GM18861 (cell line): ENCODE measurements around the gene SLC7A1.

Experiments
- ATAC-seq: cut with Tn5 transposase; IDR thresholded peaks from one replicate; pipeline ENCODE4 v1.9.1; 2021; ENCODE audit not compliant: unreplicated experiment

SLC7A1 gene

DNA sequence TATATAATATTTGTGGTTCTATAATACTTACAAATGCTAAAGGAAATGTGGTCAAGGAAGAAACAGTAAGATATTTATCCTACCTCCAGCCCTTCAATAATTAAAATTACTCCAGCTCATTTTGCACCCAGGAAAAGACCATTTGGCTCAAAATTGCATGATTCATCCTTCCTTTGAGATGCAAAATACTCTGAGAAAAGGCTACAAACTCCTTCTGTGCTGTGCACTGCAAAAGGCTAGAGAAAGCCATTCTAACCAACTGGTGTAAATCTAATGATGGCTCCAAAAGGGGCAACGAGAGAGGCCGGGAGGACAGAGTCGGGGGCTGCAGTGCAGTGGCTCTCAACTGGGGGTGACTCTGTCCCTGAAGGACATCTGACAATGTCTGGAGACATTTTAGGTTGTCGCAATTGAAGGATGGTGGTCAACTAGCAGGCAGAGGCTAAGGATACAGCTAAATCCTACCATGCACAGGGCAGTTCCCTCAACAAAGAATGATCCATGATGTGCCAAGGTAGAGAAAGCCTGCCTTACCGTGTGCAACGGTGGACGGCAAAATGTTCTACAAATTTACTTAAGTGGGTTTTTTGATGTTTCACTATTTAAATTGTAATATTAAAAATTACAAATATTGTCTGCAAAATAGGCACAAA lies 32.6 kb downstream of the SLC7A1 start:
- no peak for ATAC-seq

DNA sequence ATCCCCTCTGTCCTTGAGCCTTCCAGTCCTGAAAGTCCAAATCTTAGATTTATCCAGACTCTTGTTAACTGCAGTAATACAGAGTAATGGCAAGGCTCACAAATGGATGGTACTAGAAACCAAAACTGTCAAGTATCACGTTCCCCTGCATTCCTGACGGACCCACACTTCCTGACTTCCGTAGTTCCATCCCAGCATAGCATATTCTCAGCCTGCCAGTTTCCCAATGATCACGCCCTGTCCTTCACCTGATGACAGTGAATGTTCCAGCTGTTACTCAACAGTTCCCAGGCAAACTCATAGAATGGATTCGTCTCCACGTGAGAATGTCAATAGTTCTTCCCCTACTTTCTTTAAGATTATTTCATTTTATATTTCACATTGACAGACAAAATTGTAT lies 33.6 kb downstream of the SLC7A1 start:
- ATAC-seq: no peak

DNA sequence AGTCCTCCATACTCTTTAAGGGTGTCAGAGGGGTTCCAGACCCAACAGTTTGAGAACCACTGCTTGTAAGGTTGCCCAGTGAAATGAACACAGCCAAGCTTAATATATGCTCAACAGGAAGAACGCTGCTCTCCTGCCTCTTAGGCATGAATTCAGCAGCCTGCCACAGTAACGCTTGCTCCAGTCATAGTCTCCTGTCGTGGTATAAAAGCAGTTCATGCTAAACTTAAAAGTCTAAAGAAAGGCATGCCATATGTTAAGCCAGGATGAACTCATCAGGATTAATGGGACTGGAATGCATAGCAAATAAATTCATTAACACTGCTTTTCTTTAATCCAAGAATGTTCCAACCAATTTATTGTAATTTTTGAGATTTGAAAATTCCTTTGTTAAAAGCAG lies 38.7 kb downstream of the SLC7A1 start:
- ATAC-seq: no peak

DNA sequence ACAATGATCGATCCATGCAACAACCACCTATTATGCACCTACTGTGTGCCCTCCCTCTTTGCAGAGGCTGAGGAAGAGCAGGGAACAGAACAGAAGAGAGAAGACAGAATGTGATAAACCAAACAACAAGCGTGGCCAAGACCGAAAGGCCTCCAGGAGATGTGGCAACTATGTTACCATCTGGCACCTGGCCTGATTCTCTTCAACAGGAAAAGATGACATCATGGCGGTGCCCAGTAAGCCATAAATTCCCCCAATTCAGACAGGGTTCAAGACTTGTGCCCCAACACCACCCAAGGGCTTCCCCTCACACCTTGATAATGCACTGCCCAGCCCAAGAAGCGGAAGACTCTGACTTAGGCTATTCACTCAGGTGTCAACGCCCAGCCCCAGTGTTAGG lies 44.3 kb downstream of the SLC7A1 start:
- no peak for ATAC-seq

DNA sequence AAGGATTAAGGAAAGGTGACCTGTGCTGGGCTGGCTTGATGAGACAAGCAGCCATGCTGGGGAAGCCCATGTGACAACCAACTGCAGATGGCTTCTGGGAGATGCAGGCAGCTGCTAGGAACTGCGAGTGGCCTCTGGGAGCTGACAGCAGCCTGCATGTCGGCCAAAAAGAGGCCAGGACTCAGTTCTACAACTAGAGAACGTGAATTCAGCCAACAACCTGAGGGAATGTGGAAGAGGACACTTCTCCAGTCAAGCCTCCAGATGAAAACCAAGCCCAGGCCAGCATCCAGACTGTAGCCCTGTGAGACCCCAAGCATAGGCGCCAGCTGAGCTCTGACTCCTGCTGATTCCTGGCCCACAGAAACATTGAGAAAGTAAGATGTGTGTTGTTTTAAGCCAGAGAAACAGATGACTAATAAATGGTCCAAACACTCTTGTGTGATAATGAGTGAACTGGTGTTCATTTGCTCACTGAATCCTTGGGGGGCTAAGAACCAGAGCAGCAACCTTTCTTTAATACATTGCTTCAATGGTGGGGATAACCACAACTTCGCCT lies 45.0 kb downstream of the SLC7A1 start:
- no peak for ATAC-seq

DNA sequence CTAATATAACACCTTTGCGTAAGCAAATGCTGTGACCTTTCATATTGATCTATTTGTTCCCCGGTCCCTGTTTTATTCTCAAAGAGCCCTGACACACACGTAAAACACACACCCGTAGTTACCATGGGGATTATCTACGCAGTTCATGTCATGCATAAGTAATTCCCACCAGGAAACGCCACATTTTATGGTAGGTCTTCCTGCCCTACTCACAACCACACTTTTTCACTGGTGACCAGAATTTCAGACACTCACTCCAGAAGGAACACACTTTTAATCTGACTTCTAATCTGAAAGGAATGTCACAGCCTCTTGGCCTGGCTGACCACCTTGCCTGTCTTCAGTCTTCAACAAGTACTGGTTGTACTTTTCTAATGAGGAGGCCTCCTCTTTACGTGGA lies 46.8 kb downstream of the SLC7A1 start:
- no peak for ATAC-seq

DNA sequence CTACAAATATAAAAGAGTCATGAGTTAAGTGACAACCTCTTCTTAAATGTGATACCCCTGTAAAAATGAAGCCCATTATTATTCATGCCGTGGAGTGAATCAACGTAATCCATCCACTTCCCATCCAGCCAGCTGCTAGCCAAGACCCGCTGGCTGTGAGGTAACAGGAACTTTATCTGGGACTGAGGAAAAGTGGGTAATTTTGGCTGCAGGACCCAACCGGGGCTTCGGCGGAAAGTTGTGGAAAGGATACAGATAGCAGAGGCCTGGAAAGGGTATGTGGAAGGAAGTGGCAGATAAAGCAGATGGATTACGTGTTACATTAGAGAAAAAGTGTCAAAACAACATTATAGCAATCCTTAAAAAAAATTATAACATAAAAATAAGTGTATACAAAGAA lies 48.3 kb downstream of the SLC7A1 start:
- ATAC-seq: no peak

DNA sequence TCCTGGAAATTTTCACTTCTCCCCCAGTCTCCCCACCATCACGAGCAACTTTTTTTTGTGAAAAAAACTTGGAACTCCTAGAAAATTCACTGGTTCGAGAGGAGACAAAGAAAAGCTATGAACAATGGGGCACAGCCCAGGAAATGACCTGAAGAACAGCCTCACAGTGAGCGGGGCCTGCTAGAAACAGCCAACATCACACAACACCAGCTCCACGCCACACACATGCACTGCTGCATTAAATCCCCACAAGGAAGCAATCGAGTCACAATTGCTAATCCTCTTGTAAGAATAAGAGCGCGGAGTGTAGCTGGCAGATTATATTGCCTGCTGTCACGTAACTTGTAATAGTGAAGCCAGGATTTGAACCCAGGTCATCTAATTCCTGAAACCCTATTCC lies 48.8 kb downstream of the SLC7A1 start:
- ATAC-seq: no peak

DNA sequence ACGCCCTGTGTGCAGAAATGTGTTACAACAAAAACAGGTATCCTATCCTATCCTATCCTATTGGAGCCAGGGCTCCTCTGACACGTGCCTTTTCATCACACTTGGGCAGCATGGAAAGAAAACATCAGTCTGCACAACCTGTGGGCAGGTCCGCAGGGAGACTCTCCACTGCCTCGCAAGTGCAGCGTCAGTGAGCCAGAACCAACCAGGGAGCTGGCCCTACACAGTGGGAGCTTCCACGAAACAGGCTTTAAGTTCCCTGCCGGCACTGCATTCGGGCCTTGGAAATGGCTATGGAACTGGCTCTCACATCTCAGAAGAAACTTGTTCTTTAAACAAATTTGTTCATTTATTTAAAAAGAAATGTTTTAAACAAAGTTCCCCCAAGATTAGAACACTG lies 49.5 kb downstream of the SLC7A1 start:
- no peak for ATAC-seq

DNA sequence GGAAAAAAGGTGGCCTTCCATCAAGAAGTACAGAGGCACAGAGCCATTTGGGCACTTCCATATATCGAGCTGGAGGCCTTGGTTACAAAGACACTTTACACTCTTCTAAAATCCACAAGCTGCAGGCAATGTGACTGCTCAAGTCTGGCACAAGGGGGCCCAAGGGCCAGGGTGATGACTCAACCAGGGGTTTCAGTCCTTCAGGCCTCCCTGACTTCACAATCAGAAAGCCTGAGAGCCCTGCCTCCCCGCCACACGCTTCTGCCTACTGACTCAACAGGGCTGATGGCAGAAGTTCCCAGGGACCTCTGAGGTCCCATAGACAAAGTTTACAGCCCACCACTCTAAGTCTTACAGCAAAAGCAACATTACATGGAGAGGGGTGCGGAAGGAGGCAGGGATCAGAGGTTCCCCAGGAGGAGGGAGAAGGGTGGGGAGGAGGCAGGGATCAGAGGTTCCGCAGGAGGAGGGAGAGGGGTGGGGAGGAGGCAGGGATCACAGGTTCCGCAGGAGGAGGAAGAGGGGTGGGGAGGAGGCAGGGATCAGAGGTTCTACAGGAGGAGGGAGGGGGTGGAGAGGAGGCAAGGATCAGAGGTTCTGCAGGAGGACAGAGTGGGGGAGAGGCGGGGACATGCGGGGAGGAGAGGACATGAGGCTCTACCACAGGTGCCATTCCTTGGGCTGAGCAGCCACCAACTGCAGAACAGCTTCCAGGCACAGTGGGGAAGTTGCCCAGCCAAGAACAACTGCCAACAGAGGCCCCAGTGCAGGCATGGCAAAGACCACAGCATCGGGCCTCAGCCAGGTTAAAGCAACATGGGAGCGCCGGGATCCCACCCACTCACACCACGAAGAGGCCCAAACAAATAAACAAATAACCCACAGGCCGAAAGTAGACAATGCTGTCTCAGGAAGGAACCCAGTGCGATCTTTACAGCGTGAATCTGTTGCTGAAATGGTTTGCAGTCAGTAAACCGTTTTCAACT lies 52.0 kb downstream of the SLC7A1 start:
- ATAC-seq: peak; percentile 97

DNA sequence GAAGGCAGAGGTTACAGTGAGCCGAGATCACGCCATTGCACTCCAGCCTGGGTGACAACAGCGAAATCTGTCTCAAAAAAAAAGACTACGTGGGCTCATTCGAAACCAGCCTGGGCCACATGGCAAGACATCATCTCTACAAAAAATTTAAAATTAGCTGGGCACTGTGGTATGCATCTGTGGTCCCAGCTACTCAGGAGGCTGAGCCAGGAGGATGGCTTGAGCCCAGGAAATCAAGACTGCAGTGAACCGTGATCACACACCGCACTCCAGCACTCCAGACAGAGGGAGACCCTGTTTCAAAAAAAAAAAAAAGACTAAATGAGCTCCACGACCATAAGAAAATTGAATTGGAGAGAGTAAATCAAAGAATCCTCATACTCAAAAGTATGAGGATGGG lies 53.1 kb downstream of the SLC7A1 start:
- ATAC-seq: no peak

DNA sequence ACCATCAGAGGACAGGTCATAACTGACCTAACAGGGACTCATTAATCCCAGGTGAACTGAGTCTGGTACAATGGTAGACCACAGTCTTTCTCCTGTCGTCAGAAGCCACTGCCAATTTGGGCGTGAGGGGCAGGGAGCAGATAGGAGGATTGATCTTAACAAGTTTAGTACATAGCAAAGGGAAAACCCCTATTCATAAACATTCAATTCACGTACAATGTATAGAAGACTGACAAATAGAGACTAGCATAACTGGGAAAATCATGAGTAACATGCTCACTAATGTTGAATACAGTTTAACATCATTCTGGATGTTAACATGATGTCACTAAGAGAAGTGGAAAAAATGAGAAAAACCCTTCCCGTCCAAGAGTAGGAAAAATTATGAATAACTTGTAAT lies 54.1 kb downstream of the SLC7A1 start:
- ATAC-seq: no peak

DNA sequence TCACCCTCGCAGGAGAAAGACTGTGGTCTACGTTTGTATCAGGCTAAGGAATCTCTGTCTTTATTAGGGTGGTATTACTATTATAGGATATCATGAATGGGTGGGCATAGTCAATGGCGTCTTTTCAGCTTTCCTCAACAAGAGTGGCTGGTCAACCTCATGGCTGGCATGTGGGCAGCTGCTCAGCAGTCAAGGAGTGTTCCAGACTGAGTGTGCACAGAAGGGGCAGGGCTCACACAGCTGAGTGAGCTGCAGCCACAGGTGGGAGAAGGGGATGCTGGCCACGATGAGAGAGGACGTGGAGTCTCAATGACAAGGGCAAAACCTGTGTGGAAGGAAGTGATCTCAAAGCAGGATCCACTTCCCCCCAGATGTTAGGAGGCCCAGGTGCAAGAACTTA lies 54.7 kb downstream of the SLC7A1 start:
- no peak for ATAC-seq

DNA sequence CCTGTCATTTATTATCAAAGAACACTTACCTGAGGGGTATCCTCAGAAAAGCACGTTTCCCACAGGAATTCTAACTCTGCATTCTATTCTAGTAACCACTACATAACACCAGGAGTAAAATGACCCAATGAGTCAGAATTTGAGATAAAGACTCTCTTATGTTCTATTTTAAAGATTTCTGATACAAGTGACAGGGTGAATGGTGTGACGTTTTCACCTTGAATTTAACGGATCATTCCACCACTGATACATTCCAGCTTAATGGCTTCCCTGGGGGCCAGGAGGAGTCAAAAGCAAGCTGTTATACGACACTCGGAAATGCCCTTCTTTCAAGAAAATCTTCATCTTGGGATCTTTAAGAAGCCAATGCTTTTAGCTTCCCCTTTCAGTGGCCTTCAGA lies 55.2 kb downstream of the SLC7A1 start:
- no peak for ATAC-seq

DNA sequence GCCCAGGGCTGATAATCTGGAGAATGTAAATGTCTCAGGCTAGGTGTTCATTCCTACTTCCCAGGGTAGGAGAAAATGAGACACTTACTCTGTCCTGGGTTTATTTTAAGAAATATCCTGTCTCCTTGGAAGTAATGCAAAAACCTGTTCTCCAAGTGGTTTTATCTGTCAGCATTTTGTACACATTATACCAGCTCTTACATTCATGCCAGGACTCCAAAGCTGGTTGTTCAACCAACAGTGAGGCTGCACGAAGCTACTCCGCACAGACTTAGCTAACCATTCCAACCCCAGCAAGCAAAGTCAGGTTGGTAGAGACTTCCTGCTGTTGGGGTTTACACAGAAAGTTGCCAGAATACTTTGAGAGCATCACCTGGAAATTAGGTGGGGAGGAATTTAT lies 55.6 kb downstream of the SLC7A1 start:
- ATAC-seq: no peak

DNA sequence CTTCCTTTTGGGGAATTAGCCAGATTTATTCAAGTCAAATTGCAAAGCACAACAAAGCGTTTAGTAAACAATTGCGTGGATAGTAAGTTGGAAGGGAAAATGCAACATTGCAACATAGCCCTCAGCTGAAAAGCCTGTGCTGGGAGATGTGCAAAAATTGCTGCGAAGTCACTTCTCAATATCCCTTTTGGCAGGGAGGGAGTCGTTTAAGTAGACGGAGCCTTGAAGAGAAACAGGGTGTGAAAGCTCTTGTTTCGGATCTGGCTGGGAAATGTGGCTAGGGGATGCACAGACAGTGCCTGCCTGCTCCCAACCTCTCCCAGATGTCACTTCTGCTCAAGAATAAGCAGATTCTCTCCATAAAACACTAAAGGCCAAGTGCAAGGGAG lies 56.8 kb downstream of the SLC7A1 start:
- ATAC-seq: no peak

DNA sequence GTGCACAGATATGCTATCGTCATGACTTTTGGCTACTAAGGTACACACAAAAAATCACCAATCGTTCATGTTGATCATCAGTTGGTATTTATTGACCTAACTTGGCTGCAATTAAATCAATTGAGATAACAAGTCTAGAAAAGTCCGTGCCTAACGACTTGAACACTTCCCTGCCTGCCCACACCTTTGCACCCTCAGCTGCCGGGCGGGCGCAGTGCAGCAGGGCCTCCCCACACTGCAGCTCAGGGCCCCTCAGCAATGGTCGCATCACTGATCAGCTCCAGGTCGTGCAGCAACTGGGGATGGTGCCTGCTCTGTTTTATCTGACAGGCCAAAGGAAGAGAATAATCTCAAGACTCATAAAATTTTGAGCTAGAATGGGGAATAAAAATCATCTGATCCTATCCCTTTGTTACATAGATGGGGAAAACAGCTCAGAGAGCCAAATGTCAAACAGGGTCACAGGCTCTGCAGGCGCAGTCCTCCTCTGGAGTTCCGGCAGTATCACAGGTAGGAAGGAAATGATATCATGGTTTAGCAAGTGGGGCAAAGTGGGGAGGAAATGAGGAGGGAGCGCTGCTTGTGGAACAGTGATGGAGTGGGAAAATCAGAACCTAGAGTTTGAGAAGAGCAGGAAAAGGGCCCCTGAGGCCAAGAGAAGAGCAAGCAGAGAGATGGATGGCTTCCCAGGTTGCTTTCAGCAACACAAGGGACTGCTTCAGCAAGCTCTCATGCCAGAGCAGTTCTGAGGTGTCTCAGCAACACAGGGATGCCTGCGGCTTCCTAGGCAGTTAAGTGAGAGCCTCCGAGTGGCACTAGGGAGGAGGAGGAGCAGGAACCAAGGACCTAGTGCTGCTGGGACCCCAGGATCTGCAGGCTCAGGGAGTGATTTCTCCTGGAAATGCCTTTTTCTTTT lies 57.5 kb downstream of the SLC7A1 start:
- no peak for ATAC-seq

DNA sequence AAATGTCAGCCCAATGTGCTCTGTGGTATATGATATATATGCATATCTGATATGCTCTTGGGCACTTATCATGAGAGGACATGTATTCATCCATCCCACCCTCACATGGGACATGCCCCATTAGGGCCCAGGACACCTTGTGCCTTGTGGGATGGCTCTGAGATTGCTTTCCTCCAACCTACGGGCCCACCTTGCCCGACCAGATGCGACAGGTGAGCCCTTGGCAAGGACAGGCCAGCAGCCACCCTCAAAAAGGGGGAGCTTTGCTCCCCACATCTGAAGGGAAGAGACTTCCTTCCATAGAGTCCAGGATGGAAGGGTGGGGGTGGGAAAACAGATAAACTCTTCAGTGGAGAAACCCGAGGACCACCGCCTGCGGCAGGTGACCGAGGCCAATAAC lies 58.6 kb downstream of the SLC7A1 start:
- ATAC-seq: no peak

DNA sequence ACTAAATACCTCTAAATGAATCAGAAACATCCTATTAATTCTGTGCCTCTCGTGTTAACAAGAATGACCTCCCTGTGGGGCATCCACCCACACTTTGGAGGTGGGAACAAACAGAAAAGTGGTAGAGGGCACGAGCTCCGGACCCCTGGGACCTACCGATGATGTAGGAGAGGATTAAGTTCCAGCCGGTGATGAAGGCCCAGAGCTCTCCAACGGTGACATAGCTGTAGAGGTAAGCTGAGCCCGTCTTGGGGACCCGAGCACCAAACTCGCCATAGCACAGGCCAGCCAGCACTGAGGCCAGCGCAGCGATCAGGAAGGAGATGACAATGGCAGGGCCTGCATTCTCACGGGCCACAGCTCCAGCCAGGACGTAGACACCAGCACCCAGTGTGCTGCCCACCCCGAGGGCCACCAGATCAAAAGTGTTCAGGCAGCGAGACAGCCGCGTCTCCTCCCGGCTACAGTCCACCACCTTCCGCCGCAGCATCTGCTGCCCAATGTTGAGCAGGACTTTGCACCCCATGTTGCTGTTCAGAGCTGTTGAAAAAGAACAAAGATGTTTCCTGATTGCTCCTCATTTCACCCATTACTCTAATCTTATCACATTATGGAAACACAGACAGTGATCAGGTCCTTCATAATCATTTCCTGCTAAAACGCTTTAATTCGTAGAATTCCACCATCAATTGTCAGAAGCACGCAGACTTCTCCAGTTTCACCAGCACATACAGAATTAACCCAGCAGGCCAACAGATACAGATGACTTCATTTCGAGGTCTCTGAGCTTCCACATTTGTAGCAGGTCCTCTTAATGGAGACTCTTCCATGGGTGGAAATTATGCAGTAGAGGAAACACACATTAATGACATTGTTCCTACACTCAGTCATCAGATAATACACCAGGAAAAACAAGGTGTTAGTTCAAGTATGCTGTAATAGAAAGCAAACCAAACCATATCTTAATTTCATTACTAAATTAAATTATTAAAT lies 59.5 kb downstream of the SLC7A1 start:
- no peak for ATAC-seq

DNA sequence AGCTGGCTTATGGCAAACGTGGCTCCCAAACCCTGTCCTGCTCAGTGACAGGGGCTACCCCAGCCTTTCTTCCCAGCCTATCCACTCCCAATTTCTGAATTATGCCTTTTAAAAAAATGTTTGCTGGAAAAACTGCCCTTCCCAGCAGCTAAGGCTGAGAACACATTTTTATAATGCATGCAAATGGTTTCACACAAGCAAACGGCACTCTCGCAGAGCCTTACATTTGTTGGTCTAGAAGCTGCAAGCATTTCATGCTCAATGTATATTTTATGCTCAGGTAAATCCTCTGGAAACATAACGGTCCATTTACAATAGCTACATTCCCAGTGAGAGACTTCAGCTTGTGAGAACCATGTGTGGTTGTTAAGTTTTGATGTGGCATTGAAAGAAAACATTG lies 61.4 kb downstream of the SLC7A1 start:
- ATAC-seq: no peak
